Measurements from ENCODE around the gene CYREN.

CYREN gene

DNA sequence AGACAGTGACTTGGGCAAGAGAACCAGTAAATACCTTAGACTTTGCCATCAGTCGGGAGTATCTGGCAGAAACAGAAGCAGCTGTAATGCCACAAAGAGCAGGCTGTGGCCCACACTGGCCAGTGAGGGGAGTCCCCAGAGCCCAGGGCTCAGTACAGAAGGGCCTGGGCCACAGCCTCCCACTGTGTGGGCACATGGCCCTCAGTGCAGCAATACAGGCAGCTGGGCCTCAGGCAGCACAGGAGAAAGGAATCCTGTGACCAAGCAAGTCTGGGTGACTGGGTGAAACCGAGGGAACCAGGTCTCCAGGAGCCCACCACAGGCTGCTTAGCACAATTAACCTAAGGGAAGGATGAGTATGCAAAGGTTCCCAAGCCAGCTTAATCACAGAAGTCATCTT, 26.8 kb upstream of the CYREN start:
- no peak for DNase-seq (ENCODE audit: low read depth)

DNA sequence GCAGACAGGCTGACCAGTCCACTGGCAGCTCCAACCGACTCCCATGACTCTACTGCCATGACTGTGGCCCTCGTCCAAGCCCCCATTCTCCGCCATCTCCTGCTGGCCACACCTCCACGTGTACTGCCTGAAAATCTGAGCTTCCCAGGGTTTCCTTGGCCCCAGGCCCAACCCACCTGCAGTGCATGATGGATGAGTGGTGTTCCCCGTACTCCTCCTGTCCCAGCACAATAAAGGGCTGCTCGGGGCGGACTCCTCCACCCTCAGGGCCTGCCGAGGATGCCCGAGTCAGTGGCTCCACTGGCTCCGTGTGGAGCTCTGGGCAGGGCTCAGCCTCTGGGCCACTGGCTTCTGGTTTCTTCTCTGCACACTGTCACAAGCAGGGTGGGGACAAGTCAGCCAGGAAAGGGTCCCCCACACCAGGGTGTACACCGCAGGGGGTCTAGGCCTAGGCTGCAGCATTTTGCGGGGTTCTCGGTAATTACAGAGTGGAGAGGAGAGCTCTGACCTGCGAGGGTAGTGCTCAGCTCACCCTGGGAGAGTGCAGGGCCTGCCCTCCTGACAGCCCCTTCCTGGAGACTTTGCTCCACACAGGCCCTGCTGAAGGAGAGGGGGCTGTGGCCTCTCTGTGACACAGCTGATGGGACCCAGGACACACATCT, 25.6 kb upstream of the CYREN start:
- no peak for DNase-seq (ENCODE audit: low read depth)

DNA sequence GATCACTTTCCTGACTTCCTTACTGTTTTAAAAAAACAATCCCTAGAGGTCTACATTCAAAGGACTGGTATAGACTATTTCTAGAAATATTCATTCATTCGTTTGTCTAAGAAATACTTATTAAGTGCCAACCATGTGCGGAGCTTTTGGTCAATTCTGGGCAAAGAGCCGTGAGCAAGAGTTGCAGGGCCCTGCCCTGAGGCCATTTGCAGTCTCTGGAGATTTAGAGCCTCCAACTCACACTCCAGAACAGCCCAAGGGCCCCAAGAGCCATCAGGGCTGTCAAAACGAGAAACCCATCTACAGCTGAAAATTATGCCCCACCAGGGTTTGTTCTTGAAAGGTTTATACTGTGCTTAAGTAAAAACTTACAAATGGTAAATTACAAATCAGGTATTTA, 24.6 kb upstream of the CYREN start:
- no peak for DNase-seq (ENCODE audit: low read depth)

DNA sequence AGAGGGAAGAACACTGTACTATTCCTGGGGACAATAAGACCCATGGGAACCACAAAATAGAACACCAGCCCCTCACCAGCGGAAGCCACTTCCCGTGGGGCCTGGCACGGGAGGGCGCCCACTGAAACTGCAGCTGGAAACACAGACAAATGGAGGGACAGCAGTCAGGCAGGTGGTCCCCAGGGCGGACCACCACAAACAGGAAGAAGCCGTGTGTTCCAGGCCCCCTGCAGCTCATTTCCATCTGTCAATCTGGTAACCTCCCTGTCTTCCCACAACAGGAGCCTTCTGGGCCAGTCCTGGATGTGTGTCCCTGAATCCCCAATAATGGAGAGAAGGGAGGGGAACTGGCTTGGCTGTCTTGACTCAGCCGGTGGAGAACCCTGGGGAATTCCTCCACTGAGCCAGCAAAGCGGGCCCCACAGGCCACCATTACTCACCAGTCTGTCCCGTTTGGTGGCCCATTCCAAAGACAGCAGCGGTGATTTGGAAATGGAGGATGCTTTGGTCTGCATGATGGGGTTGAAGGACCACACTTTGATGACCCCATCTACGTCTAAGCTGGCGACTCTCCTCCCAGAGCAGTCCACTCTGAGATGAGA, 24.1 kb upstream of the CYREN start:
- no peak for DNase-seq (ENCODE audit: low read depth)

DNA sequence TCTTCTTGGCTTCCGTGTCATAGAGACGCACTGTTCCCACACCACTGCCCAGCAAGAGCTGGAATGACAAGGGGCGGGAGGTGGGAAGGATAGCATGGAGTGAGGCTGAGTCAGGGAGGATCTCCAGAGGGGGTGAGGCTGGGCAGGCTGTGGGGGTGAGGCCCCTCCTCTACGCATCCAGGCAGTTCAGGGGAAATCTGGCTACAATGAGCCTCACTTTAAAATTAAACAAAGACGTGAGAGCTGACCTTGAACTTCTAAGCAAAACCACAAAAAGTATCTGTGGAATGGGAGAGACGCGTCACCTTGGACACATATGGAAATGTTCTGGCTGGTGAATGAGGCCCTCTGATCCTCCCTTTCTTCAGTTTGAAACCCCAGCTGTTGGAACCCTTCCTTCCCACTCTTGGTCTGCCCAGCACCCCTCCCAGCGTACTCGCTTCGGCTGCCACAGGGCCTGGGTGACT, 23.1 kb upstream of the CYREN start:
- DNase-seq (ENCODE audit: low read depth) = no peak

DNA sequence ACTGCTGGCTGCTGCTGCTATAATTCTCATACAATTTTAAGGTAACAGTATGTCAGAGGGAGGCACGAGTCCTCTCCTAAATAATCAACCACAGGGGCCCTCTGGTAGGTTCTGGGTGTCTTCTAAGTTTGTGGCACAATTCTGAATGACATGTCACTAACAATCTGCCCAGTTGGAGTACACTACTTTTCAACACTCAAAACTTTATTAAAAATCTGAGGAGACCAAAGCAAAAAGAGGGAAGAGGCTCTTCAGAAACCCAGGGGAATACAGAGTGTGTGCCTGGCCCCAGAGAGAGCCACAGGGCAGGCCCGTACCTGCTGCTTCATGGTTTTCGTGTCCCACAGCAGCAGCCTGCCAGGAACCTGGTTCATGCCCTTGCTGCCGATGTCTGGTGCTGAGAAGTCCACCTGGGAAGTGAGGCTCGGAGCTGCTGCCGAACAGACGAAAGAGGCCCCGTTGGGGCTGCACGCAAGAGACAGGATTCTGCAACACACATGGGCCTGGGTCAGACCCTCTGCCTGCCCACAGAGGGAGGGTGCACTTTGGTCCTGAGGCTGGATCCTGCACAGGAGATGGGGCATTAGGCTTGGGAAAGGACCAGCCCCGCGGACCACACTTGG, 22.5 kb upstream of the CYREN start:
- DNase-seq (ENCODE audit: low read depth) = no peak

DNA sequence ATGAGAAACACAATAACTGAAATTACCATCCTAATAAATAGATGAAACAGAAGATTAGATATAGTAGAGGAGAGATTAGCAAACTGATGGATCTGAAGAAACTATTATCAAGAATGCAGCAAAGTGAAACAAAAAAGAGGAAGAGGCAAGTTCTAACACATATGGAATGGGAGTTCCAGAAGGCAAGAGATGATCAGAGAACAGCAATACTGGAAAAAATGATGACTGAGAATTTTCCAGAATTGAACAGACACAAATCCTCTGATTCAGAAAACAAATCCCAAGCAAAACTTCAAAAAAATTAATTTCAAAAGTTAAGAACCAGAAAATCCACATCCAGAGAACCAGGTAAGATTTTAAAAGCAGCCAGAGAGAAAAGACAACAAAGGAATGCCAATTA, 20.2 kb upstream of the CYREN start:
- DNase-seq (ENCODE audit: low read depth) = no peak

DNA sequence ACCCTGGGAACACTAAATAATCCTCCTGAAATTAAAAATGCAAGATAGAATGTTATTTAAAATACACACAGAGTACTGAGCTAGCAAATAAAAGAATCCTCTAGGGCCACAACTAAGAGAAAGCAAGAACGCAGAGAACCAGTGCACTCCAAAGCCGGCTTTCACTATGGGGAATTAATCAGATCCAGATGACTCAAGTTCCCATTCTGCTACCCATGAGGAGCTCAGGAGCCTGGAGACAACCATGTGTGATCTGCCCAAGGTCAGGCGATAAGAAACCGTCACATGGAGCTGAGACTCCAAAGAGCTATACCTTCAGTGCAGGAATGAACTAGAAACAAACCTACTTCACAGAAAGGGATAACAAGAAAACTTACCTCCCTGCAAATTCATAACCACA, 19.5 kb upstream of the CYREN start:
- no peak for DNase-seq (ENCODE audit: low read depth)

DNA sequence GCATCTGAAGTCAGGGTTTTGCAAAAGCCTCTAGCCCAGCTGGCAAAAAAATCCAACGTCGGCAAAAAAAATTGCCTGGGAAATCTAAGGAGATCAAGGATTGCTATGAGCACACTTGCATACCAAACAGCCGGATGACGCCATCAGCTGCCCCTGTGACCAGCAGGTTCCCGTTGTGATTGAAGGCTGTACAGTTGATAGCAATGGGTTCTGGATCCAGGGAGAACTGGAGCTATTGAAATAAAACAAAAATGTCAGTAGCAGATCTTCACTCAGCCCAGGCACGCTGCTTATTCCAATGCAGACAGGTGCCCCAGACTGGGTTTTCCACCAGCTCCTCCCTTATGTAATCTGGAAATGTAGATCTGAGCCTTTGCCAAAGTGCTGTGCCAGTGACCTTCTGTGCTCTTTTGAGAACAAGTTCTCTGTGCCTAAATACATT, 18.7 kb upstream of the CYREN start:
- DNase-seq (ENCODE audit: low read depth) = no peak

DNA sequence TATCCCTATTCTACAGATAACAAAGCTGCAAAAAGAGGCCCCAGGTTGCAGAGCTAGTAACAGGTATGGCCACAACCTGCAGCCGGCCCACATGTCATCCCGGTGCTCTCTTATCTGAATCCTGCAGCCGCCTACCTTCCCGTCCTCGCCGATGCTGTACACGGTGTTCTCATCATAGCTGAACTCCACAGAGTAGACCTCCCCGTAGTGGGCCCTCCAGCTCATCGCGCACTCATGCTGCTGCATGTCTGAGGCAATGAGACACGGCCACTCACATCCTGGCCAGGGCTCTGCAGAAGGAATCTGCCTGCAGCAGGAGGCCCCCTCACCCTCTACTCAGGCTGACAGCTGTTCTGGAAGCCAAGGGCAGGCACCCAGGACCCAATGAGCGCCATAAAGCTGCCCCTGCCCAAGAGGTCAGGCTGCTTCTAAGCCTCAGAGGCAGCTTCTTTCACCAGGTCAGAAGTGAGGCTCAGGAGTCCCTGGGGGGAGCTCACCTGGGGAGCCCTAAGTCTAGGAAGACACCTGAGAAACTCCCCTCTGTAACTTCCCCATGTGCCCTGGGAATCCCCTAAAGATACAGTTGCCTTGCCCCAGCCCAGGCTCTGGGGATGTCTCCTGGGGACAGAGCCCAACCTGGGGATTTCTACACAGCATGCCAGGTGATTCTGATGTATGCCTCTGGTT, 17.9 kb upstream of the CYREN start:
- DNase-seq (ENCODE audit: low read depth) = no peak

DNA sequence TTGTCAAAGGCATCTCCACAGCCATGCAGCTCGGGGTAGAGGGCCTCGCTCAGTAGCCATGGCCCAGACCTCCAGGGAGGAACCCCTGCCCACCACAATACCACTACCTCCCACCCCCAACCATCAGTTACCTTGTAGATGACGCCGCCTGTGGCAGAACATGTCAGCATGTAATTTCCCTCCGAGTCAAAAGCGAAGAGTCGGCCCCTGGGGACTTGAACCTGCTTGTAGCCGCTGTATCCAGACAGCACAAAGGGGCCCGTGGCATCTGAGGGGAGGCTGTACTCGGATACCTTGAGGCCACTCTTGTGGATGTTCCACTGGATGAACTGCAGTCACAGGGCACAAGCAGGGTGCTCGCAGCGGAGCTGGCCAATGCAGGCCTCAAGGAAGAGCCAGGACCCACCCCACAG, 16.3 kb upstream of the CYREN start:
- no peak for DNase-seq (ENCODE audit: low read depth)

DNA sequence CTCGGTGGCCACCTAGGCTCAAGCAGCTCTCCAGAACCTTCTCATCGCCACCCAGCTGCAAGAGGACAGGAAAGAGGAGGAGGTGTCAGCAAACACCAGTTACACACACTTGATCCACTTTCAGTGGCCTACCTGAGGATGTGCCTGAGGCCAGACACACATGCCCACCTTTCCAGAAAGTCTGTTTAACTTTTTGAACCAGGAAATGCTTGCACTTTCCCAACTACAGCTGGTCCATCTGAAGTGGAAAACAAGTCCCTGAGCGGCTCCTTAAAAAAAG, 15.7 kb upstream of the CYREN start:
- DNase-seq (ENCODE audit: low read depth) = no peak

DNA sequence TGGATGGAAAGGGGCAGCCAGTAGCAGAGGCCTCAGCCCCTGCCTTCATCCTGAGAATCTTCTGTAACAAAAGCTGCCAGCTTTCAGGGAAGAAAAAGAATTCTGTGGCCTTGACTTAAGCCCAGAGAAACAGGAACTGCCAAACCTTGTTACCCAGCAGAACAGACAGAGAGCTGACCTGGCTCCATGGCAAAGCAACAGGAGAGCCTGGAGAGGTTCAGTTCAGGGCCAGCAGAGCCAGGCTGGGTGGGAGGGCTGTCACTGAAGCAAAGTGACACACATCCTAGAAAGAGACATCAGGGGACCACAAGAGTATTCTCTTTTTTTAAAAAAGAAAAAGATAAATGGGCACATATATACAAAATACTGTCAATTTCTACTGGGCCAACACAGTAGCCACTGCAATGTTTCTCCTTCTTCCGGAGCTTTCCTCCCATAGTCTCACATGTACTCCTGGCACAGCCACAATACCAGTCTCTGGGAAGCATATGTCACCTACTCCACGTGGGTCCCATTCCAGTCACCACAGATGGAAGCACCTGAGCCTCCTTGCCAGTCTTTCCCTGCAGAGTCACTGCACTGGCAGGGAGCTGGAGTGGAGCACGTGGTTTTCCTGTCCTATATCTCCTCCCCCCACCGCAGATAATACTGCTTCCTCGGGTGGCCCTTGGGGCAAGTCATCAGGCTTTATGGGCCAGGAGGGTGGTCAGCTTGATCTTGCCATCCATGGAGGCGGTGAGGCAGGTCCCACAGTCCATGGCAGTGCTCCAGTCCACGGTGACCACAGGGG, 15.2 kb upstream of the CYREN start:
- no peak for DNase-seq (ENCODE audit: low read depth)

DNA sequence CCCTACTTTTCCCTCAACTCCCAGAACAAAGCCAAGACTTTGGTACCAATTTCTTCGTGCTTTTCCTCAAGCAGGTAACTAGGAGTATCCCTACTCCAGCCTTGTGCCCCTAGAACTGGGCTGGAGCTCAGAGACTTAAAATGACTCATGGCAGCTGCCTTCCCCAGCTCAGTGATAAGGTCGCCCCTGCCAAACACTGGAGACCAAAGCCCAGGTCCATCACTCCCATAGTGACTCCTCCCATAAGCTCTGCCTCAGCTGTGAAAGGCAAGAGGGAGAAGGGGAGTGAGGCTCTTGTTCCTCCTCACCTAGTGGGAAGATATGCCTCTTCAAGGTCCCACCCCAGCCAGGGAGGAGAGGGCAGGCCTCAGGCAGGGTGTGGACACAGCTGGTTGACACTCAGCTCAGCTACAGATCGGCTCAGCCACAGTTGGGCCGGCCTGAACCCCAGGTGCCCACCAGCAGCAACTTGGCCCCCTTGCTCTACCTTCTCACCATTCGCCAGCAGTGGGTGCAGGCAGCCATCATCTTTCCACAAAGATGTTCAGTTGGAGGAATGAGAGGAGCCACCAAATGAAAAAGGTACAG, 13.8 kb upstream of the CYREN start:
- DNase-seq (ENCODE audit: low read depth) = no peak

DNA sequence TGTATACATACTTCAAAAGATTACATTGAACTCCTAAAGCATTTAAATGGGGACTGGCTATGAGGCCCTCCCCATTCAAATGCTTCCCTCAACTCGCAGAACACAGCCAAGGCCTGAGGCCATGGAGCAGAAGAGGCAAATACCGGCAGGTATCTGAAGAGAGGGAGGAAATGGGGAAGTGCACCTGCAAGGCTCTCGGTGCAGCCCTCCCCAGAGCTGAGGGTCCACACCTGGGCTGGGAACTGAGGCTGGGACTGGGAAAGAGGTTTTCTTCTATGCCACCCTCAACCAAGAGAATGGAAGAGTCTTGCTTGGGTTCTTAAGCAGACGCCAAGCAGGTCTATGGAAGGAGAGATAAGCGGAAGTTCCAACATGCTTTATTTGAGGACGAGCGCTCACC, 13.0 kb upstream of the CYREN start:
- no peak for DNase-seq (ENCODE audit: low read depth)

DNA sequence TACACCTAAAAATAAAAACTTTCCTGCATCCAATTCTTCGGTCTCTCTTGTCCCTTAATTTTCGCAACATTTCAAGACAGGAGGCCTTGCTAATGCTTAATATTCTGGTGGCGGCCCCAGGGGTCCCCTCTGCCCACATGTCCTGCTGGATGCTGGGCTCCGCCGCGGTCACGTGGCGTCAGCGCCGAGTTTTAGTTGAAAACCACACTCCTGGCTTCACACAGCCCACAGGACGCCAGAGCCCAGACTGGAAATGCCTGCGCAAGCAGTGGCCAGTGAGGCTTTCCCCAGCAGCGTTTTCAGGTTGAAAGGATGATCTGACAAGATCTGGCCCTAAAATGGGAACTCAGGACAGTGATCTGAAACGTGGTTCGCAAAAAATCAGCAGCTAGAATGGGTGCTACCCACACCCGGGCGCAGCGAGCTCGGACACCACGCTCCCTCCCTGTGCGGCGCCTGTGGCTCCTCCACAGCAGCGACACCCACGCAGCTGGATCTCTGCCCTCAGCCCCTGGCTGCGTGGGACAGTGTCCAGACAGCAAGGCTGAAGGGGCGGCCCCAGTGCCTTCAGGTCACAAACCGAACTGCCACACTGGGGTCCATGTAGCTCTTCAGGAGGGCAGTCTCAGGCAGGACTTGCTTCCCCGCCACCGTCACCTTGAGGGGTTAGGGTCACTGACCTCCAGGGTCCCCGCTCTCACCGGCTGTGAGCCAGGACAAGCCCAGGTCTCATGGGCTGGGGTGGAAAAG, 11.6 kb upstream of the CYREN start:
- DNase-seq (ENCODE audit: low read depth) = no peak

DNA sequence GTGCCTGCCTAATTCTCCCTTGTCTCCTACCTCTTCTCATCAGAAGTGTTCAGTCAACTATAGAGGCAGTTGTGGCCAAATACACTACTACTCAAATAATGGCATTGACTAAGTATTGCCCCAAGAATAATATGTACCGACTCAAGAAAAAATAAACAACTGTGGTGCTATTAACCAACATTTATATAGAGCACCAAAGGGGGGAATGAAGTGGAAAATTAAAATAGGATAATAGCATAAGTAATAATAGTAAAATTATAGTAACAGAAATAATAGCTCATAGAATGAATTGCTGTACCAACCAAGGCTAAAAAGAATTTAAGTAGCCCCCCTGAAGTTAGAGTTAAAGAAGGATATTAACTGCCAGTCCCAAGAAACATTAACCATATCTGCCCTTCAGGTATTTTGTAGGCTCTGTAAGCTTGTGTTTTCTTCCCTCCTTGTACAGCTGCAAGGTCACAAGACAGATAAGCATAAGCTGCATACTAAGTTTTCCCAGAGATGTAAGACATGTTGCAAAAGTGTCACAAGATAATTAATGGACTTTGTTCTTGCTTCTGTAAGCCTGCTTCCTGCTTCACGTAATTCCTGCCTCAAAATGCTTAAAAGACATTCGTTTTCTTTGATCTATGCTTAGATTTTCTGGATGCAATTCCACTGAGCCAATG, 10.9 kb upstream of the CYREN start:
- DNase-seq (ENCODE audit: low read depth) = no peak

DNA sequence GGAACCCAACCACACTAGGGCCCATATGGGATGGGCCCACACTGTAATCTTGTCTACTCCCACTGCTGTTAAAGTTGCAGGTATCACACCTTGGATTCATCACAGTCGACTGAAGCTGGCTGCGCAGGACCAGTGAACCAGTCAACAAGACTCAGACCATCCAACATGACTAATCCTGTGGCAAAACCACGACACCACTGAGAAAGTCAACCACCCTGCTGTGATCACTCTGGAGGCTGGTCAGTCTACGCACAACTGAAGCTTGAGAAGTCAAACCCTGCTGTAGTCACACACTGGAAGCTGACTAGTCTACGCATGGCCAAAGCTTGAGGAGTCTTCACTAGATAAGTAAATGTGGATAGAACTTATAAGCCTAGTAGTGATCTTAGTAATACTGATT, 9.6 kb upstream of the CYREN start:
- no peak for DNase-seq (ENCODE audit: low read depth)

DNA sequence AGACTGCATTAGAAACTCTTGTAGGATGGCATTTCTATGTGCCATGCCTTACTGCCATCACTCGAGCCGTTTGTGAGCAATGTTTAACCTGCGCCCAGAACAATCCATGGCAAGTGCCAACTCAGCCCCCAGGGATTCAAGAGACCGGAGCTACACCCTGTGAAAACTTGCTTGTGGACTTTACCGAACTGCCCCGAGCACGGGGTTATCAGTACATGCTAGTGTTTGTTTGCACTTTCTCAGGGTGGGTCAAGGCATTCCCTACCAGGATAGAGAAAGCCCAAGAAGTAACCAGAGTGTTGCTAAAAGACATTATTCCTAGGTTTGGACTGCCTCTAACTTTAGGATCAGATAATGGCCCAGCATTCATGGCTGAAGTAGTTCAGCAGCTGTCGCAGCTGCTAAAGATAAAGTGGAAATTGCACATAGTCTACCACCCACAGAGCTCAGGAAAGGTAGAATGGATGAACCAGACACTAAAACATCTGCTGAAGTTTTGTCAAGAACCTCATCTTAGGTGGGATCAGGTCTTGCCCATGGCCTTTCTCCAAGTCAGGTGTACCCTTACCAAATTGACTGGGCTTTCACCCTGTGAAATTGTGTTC, 8.9 kb upstream of the CYREN start:
- DNase-seq (ENCODE audit: low read depth) = no peak

DNA sequence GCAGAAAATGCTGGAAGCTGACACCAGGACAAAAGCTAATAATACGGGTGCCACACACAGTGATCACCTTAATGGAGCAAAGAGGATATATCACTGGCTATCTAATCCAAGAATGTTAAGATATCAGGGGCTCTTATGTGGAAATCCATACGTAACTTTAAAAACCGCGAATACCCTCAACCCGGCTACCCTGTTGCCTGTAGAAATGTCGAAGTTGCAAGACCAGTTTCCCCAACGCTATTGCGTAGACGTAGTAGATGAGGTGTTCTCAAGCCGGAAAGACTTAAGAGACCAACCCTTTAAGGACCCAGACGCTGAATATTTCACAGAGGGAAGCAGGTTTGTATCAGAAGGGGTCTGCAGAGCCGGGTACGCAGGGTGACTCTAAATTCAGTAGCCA, 7.9 kb upstream of the CYREN start:
- no peak for DNase-seq (ENCODE audit: low read depth)

Data from activated T-helper 9 cell treated with anti-CD3 and anti-CD28 coated beads, Interleukin-2, amount 50 U/mL, for 16 hours (primary cell).